CD4-positive, alpha-beta T cell treated with Interleukin-12 subunit alpha and Interleukin-12 subunit beta, for 1 hour (primary cell): ENCODE measurements around the gene OSM.

ENCODE experiments used
- DNase-seq: peaks from one replicate; pipeline ENCODE4 v3.0.0-alpha.2; 2020

OSM gene

GRCh38 chr22:30261134-30261533 lies 5.5 kb downstream of the OSM start:
- DNase-seq, result no peak

- no peak for DNase-seq
Measured at GRCh38 chr22:30260682-30261081, 6.0 kb downstream of the OSM start.

GRCh38 chr22:30260276-30260675 lies 6.4 kb downstream of the OSM start:
- no peak for DNase-seq

- no peak for DNase-seq
Measured at GRCh38 chr22:30254314-30254713, 12.3 kb downstream of the OSM start.

- no peak for DNase-seq
Measured at GRCh38 chr22:30253205-30253852, 13.3 kb downstream of the OSM start.

GRCh38 chr22:30252411-30253204 lies 14.0 kb downstream of the OSM start:
- DNase-seq, result no peak

GRCh38 chr22:30251711-30252110 lies 14.9 kb downstream of the OSM start:
- no peak for DNase-seq

- DNase-seq, result no peak
Measured at GRCh38 chr22:30250661-30251267, 15.9 kb downstream of the OSM start.

- DNase-seq, result no peak
Measured at GRCh38 chr22:30250039-30250565, 16.5 kb downstream of the OSM start.

GRCh38 chr22:30249049-30250038 lies 17.3 kb downstream of the OSM start:
- no peak for DNase-seq

GRCh38 chr22:30248484-30248883 lies 18.2 kb downstream of the OSM start:
- DNase-seq, result no peak

GRCh38 chr22:30247974-30248373 lies 18.7 kb downstream of the OSM start:
- DNase-seq, result no peak

- no peak for DNase-seq
Measured at GRCh38 chr22:30247561-30247960, 19.1 kb downstream of the OSM start.

GRCh38 chr22:30246814-30247376 lies 19.8 kb downstream of the OSM start:
- no peak for DNase-seq

GRCh38 chr22:30245985-30246813 lies 20.5 kb downstream of the OSM start, which contains the start of gene LIF:
LIF (minus strand) TSS chr22:30246759; CDS start chr22:30246695, 64 bp downstream.
- peak; percentile 56 for DNase-seq

GRCh38 chr22:30245181-30245984 lies 21.3 kb downstream of the OSM start:
- no peak for DNase-seq

- no peak for DNase-seq
Measured at GRCh38 chr22:30244641-30245040, 22.0 kb downstream of the OSM start.

- no peak for DNase-seq
Measured at GRCh38 chr22:30244066-30244465, 22.6 kb downstream of the OSM start.

GRCh38 chr22:30243661-30244060 lies 23.0 kb downstream of the OSM start:
- no peak for DNase-seq
